K562 (cell line): Measurements from ENCODE around the gene OR56A4. TPM values are rescaled to one million over a fixed set of nuclear protein-coding genes. Genes with fewer than 3 reads are reported as not detected.

Experiments used
- BCLAF1 ChIP-seq, 2 experiments: fragments of 450-650 bp in 1 of 2; IDR thresholded peaks; 2 replicates each; pipeline ENCODE4 v1.6.1; 2011 to 2017; ENCODE audit warnings: low read depth in 2 of 2, antibody characterized with exemption in 1 of 2, borderline replicate concordance in 1 of 2, low read length in 1 of 2, mild to moderate bottlenecking in 1 of 2, mixed read lengths in 1 of 2; ENCODE audit not compliant: control insufficient read depth in 1 of 2
- MTF1 ChIP-seq: fragments of 250-450 bp; sonication (Bioruptor Pico); IDR thresholded peaks from 2 replicates; pipeline ENCODE4 v1.9.0; 2021; ENCODE audit warnings: moderate library complexity, mild to moderate bottlenecking, inconsistent platforms, borderline replicate concordance
- PATZ1 ChIP-seq: fragments of 250-450 bp; sonication (Bioruptor Pico); IDR thresholded peaks from 2 replicates; pipeline ENCODE4 v1.5.0; 2020; ENCODE audit warnings: mild to moderate bottlenecking, borderline replicate concordance
- PHB2 ChIP-seq: fragments of 450-650 bp; IDR thresholded peaks from 2 replicates; pipeline ENCODE4 v1.6.1; 2017; ENCODE audit warnings: low read depth
- RBBP5 ChIP-seq: fragments of 200-600 bp; sonication (generic); IDR thresholded peaks from 2 replicates; pipeline ENCODE4 v1.6.1; 2012; ENCODE audit warnings: borderline replicate concordance, mild to moderate bottlenecking, low read length, control low read depth, inconsistent platforms; ENCODE audit not compliant: insufficient read depth, poor library complexity, severe bottlenecking
- RBM15 ChIP-seq: fragments of 200-400 bp; formaldehyde crosslinking; IDR thresholded peaks from 2 replicates; pipeline ENCODE4 v1.6.1; 2018; ENCODE audit warnings: mild to moderate bottlenecking, low read length, moderate library complexity; ENCODE audit not compliant: insufficient read depth
- TEAD4 ChIP-seq, 2 experiments: sonication (generic) in 1 of 2; formaldehyde crosslinking in 1 of 2; IDR thresholded peaks; 2 replicates each; pipeline versions ENCODE4 v1.6.1 to v1.8.0; 2012 to 2022; ENCODE audit warnings: borderline replicate concordance in 1 of 2, inconsistent platforms in 1 of 2, low read length in 1 of 2, mild to moderate bottlenecking in 1 of 2, missing genetic modification reagents in 1 of 2
- TSC22D4 ChIP-seq: fragments of 450-650 bp; IDR thresholded peaks from 2 replicates; pipeline ENCODE4 v1.6.1; 2016; ENCODE audit warnings: missing genetic modification characterization, missing biosample characterization, control low read depth
- ZMIZ1 ChIP-seq, 2 experiments: fragments of 150-350 bp in 1 of 2; IDR thresholded peaks; 2 replicates each; pipeline ENCODE4 v1.6.1; 2012 to 2016; ENCODE audit warnings: low read depth in 2 of 2, low read length in 2 of 2, mild to moderate bottlenecking in 1 of 2, moderate library complexity in 1 of 2
- ZNF41 ChIP-seq: fragments of 250-450 bp; sonication (Bioruptor Pico); conservative IDR thresholded peaks from 2 replicates; pipeline ENCODE4 v1.4.0; 2020; ENCODE audit warnings: mild to moderate bottlenecking
- polyA plus RNA-seq, 8 experiments: library from polyadenylated mRNA; depleted of rRNA in 4 of 8; stranded (reverse) in 5 of 8; unstranded in 3 of 8; fragments of >200 nt; fragmentation: Nextera tagmentation in 2 of 8; fragmentation: Illumina TruSeq in 1 of 8; extraction: Ambion mirVana in 2 of 8; extraction: Trizol in 1 of 8; gene quantifications; 2 replicates each; pipeline versions ENCODE4 v1.2.1 to v1.2.3, GENCODE V29; 2011 to 2014; ENCODE audit warnings: inconsistent platforms in 1 of 8, missing spikeins in 1 of 8
- total RNA-seq, 7 experiments: library from RNA; depleted of rRNA in 6 of 7; stranded (reverse); fragments of >200 nt in 6 of 7; fragmentation: Illumina TruSeq in 2 of 7; extraction: Trizol in 2 of 7; gene quantifications; 2 replicates each; pipeline versions ENCODE4 v1.2.1 to v1.2.3, GENCODE V29; 2011 to 2021; ENCODE audit warnings: low replicate concordance in 1 of 7
- TF ChIP-seq, protein P1 (sequence below): fragments of 450-650 bp; conservative IDR thresholded peaks from 2 replicates; pipeline ENCODE4 v1.6.1; 2016; ENCODE audit warnings: missing genetic modification characterization, low read depth, mild to moderate bottlenecking, control low read depth, missing compliant biosample characterization

OR56A4 gene
- total and polyA plus RNA-seq, 9 of the 15 experiments (the other 6 are each of a cell fraction or from before 2014, with no cell fraction given) = not detected

GRCh38 chr11:6052374-6052773 is 45.6 kb upstream of the OR56A4 start (continued):
- TF ChIP-seq PATZ1 = no peak
- no peak for TF ChIP-seq MTF1 (CRISPR knock-in tag)
- TF ChIP-seq RBBP5 = no peak
- no peak for TF ChIP-seq ZMIZ1 (IDR thresholded peaks at IDR 0.05; ENCODE audit: low read depth in 2 of 2, low read length in 2 of 2)
- TF ChIP-seq PHB2 = no peak
- TF ChIP-seq BCLAF1 (IDR thresholded peaks at IDR 0.05; ENCODE audit: borderline replicate concordance in 1 of 2, control insufficient read depth in 1 of 2, low read depth in 2 of 2, low read length in 1 of 2) = no peak
- no peak for TF ChIP-seq ZNF41
- no peak for TF ChIP-seq RBM15
- TF ChIP-seq, protein P1, sequence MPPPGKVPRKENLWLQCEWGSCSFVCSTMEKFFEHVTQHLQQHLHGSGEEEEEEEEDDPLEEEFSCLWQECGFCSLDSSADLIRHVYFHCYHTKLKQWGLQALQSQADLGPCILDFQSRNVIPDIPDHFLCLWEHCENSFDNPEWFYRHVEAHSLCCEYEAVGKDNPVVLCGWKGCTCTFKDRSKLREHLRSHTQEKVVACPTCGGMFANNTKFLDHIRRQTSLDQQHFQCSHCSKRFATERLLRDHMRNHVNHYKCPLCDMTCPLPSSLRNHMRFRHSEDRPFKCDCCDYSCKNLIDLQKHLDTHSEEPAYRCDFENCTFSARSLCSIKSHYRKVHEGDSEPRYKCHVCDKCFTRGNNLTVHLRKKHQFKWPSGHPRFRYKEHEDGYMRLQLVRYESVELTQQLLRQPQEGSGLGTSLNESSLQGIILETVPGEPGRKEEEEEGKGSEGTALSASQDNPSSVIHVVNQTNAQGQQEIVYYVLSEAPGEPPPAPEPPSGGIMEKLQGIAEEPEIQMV = no peak
- no peak for TF ChIP-seq TEAD4 (IDR thresholded peaks at IDR 0.05; ENCODE audit: low read length)
- no peak for TF ChIP-seq TEAD4 (CRISPR knock-in tag; IDR thresholded peaks at IDR 0.05; ENCODE audit: borderline replicate concordance)
- no peak for TF ChIP-seq TSC22D4
